K562 (cell line): ENCODE measurements around the gene CERS6. TPM values are rescaled to one million over a fixed set of nuclear protein-coding genes. Genes with fewer than 3 reads are reported as not detected.
A peak's percentile ranks its signal among the peaks of the same experiment; 100 is the strongest.

Experiments used
- CTBP1 ChIP-seq: fragments of 450-650 bp; IDR thresholded peaks from 2 replicates; pipeline ENCODE4 v1.6.1; 2016; ENCODE audit warnings: borderline replicate concordance
- ELF4 ChIP-seq: fragments of 450-650 bp; formaldehyde crosslinking; IDR thresholded peaks from 2 replicates; pipeline ENCODE4 v1.4.0; 2022; ENCODE audit warnings: missing genetic modification characterization
- FOXP1 ChIP-seq: sonication (generic); formaldehyde crosslinking; IDR thresholded peaks from 2 replicates; pipeline ENCODE4 v1.8.0; 2022; ENCODE audit warnings: mild to moderate bottlenecking, missing genetic modification reagents
- KDM5B ChIP-seq: fragments of 200-600 bp; sonication (generic); IDR thresholded peaks from 2 replicates; pipeline ENCODE4 v1.6.1; 2012; ENCODE audit warnings: low read depth, mild to moderate bottlenecking, moderate library complexity, low read length, control low read depth, inconsistent platforms; ENCODE audit not compliant: insufficient replicate concordance
- PHTF2 ChIP-seq: fragments of 250-450 bp; sonication (Bioruptor Pico); IDR thresholded peaks from 2 replicates; pipeline ENCODE4 v1.5.0; 2021; ENCODE audit warnings: mild to moderate bottlenecking
- RCOR1 ChIP-seq, 2 experiments: IDR thresholded peaks; 2 replicates each; pipeline ENCODE4 v1.6.1; 2012; ENCODE audit warnings: low read depth in 2 of 2, low read length in 2 of 2, borderline replicate concordance in 1 of 2, improper control_type of control experiment in 1 of 2
- SOX6 ChIP-seq: fragments of 450-650 bp; IDR thresholded peaks from 2 replicates; pipeline ENCODE4 v1.6.1; 2014; ENCODE audit warnings: mild to moderate bottlenecking
- TAF15 ChIP-seq: fragments of 200-400 bp; formaldehyde crosslinking; IDR thresholded peaks from 2 replicates; pipeline ENCODE4 v1.6.1; 2017; ENCODE audit warnings: mild to moderate bottlenecking, low read depth, low read length, moderate library complexity
- YBX1 ChIP-seq: fragments of 450-650 bp; IDR thresholded peaks from 2 replicates; pipeline ENCODE4 v1.7.1; 2016; ENCODE audit warnings: mild to moderate bottlenecking
- ZNF146 ChIP-seq: IDR thresholded peaks from one replicate; pipeline ENCODE4 v1.6.1; 2018; ENCODE audit warnings: missing compliant biosample characterization; ENCODE audit not compliant: unreplicated experiment
- ZNF24 ChIP-seq: fragments of 450-650 bp; IDR thresholded peaks from 2 replicates; pipeline ENCODE4 v1.6.1; 2016
- ZNF3 ChIP-seq: fragments of 250-450 bp; sonication (Bioruptor Pico); IDR thresholded peaks from 2 replicates; pipeline ENCODE4 v1.5.0; 2021; ENCODE audit warnings: mild to moderate bottlenecking, moderate library complexity
- ZNF347 ChIP-seq: fragments of 450-650 bp; formaldehyde crosslinking; IDR thresholded peaks from 2 replicates; pipeline ENCODE4 v1.4.0; 2020; ENCODE audit warnings: low read depth, mild to moderate bottlenecking, moderate library complexity
- ZNF384 ChIP-seq: IDR thresholded peaks from 2 replicates; pipeline ENCODE4 v1.6.1; 2012; ENCODE audit warnings: low read depth, low read length, improper control_type of control experiment
- polyA plus RNA-seq, 8 experiments: library from polyadenylated mRNA; depleted of rRNA in 4 of 8; stranded (reverse) in 5 of 8; unstranded in 3 of 8; fragments of >200 nt; fragmentation: Nextera tagmentation in 2 of 8; fragmentation: Illumina TruSeq in 1 of 8; extraction: Ambion mirVana in 2 of 8; extraction: Trizol in 1 of 8; gene quantifications; 2 replicates each; pipeline versions ENCODE4 v1.2.1 to v1.2.3, GENCODE V29; 2011 to 2014; ENCODE audit warnings: inconsistent platforms in 1 of 8, missing spikeins in 1 of 8
- total RNA-seq, 7 experiments: library from RNA; depleted of rRNA in 6 of 7; stranded (reverse); fragments of >200 nt in 6 of 7; fragmentation: Illumina TruSeq in 2 of 7; extraction: Trizol in 2 of 7; gene quantifications; 2 replicates each; pipeline versions ENCODE4 v1.2.1 to v1.2.3, GENCODE V29; 2011 to 2021; ENCODE audit warnings: low replicate concordance in 1 of 7
- TF ChIP-seq, protein P1 (sequence below): fragments of 450-650 bp; IDR thresholded peaks from 2 replicates; pipeline ENCODE4 v1.6.1; 2016; ENCODE audit warnings: mild to moderate bottlenecking, moderate library complexity
- TF ChIP-seq, protein P2 (sequence below): fragments of 200-400 bp; formaldehyde crosslinking; IDR thresholded peaks from 2 replicates; pipeline ENCODE4 v1.6.1; 2017; ENCODE audit warnings: mild to moderate bottlenecking, low read depth, low read length, moderate library complexity

CERS6 gene
- total and polyA plus RNA-seq, 9 of the 15 experiments (the other 6 are each of a cell fraction or from before 2014, with no cell fraction given) = 1.6 to 13.6 (median 11.4) TPM

GRCh38 chr2:168466834-168467565 is 10.9 kb downstream of the CERS6 start (continued):
- TF ChIP-seq, protein P1, sequence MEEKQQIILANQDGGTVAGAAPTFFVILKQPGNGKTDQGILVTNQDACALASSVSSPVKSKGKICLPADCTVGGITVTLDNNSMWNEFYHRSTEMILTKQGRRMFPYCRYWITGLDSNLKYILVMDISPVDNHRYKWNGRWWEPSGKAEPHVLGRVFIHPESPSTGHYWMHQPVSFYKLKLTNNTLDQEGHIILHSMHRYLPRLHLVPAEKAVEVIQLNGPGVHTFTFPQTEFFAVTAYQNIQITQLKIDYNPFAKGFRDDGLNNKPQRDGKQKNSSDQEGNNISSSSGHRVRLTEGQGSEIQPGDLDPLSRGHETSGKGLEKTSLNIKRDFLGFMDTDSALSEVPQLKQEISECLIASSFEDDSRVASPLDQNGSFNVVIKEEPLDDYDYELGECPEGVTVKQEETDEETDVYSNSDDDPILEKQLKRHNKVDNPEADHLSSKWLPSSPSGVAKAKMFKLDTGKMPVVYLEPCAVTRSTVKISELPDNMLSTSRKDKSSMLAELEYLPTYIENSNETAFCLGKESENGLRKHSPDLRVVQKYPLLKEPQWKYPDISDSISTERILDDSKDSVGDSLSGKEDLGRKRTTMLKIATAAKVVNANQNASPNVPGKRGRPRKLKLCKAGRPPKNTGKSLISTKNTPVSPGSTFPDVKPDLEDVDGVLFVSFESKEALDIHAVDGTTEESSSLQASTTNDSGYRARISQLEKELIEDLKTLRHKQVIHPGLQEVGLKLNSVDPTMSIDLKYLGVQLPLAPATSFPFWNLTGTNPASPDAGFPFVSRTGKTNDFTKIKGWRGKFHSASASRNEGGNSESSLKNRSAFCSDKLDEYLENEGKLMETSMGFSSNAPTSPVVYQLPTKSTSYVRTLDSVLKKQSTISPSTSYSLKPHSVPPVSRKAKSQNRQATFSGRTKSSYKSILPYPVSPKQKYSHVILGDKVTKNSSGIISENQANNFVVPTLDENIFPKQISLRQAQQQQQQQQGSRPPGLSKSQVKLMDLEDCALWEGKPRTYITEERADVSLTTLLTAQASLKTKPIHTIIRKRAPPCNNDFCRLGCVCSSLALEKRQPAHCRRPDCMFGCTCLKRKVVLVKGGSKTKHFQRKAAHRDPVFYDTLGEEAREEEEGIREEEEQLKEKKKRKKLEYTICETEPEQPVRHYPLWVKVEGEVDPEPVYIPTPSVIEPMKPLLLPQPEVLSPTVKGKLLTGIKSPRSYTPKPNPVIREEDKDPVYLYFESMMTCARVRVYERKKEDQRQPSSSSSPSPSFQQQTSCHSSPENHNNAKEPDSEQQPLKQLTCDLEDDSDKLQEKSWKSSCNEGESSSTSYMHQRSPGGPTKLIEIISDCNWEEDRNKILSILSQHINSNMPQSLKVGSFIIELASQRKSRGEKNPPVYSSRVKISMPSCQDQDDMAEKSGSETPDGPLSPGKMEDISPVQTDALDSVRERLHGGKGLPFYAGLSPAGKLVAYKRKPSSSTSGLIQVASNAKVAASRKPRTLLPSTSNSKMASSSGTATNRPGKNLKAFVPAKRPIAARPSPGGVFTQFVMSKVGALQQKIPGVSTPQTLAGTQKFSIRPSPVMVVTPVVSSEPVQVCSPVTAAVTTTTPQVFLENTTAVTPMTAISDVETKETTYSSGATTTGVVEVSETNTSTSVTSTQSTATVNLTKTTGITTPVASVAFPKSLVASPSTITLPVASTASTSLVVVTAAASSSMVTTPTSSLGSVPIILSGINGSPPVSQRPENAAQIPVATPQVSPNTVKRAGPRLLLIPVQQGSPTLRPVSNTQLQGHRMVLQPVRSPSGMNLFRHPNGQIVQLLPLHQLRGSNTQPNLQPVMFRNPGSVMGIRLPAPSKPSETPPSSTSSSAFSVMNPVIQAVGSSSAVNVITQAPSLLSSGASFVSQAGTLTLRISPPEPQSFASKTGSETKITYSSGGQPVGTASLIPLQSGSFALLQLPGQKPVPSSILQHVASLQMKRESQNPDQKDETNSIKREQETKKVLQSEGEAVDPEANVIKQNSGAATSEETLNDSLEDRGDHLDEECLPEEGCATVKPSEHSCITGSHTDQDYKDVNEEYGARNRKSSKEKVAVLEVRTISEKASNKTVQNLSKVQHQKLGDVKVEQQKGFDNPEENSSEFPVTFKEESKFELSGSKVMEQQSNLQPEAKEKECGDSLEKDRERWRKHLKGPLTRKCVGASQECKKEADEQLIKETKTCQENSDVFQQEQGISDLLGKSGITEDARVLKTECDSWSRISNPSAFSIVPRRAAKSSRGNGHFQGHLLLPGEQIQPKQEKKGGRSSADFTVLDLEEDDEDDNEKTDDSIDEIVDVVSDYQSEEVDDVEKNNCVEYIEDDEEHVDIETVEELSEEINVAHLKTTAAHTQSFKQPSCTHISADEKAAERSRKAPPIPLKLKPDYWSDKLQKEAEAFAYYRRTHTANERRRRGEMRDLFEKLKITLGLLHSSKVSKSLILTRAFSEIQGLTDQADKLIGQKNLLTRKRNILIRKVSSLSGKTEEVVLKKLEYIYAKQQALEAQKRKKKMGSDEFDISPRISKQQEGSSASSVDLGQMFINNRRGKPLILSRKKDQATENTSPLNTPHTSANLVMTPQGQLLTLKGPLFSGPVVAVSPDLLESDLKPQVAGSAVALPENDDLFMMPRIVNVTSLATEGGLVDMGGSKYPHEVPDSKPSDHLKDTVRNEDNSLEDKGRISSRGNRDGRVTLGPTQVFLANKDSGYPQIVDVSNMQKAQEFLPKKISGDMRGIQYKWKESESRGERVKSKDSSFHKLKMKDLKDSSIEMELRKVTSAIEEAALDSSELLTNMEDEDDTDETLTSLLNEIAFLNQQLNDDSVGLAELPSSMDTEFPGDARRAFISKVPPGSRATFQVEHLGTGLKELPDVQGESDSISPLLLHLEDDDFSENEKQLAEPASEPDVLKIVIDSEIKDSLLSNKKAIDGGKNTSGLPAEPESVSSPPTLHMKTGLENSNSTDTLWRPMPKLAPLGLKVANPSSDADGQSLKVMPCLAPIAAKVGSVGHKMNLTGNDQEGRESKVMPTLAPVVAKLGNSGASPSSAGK = no peak
- no peak for TF ChIP-seq KDM5B
- no peak for TF ChIP-seq ZNF3 (CRISPR knock-in tag)
- TF ChIP-seq TAF15 = no peak
- TF ChIP-seq ZNF347 = no peak
- TF ChIP-seq FOXP1 (CRISPR knock-in tag) = no peak
- no peak for TF ChIP-seq RCOR1 (IDR thresholded peaks at IDR 0.05; ENCODE audit: borderline replicate concordance in 1 of 2, low read depth in 2 of 2, low read length in 2 of 2)
- 0 out of 2 replicates have a peak, but pooled peaks have one; percentile 13 for TF ChIP-seq CTBP1
- TF ChIP-seq ZNF384 = no peak
- no peak for TF ChIP-seq YBX1
- no peak for TF ChIP-seq ZNF146 (CRISPR knock-in tag)
- TF ChIP-seq SOX6 = peak; percentile 73
- TF ChIP-seq ELF4 = no peak
- TF ChIP-seq, protein P2, sequence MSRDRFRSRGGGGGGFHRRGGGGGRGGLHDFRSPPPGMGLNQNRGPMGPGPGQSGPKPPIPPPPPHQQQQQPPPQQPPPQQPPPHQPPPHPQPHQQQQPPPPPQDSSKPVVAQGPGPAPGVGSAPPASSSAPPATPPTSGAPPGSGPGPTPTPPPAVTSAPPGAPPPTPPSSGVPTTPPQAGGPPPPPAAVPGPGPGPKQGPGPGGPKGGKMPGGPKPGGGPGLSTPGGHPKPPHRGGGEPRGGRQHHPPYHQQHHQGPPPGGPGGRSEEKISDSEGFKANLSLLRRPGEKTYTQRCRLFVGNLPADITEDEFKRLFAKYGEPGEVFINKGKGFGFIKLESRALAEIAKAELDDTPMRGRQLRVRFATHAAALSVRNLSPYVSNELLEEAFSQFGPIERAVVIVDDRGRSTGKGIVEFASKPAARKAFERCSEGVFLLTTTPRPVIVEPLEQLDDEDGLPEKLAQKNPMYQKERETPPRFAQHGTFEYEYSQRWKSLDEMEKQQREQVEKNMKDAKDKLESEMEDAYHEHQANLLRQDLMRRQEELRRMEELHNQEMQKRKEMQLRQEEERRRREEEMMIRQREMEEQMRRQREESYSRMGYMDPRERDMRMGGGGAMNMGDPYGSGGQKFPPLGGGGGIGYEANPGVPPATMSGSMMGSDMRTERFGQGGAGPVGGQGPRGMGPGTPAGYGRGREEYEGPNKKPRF = no peak
- TF ChIP-seq ZNF24 = no peak
- TF ChIP-seq PHTF2 = no peak
